ENCODE measurements around the gene GAD2. TPM values are rescaled to one million over a fixed set of nuclear protein-coding genes. Genes with fewer than 3 reads are reported as not detected.

The GAD2 gene
- total RNA-seq, 1 donor from 2014 or later: not detected

DNA sequence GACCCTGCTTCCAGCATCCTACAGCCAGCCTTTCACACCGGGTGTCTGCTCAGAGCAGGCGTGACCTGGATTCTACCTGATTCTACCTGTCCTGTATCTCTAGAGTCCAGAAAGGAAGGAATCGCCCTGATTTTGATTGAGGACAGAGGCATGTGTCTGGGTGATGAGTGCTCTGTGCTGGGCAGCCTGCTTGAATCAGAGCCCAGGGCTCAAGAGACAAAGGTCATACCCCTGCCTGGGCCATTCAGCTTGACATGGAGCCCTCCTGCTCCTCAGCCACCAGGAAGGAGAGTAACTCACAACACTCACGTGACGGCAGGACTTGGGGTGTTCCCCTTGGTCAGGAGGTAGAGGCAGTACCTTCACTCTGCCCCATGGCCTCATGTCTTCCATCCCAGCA, 11.2 kb downstream of the GAD2 start:
- Histone ChIP-seq H3K9me3 (no peaks in the 10 kb centered on the region), H3K36me3 (no peaks in the 10 kb centered on the region), H3K27me3 (no peaks in the 10 kb centered on the region), H3K27ac (no peak overlapping the region), H3K4me1 (no peaks in the 10 kb centered on the region), H3K4me3 (no peak overlapping the region)
- TF ChIP-seq, protein P1, sequence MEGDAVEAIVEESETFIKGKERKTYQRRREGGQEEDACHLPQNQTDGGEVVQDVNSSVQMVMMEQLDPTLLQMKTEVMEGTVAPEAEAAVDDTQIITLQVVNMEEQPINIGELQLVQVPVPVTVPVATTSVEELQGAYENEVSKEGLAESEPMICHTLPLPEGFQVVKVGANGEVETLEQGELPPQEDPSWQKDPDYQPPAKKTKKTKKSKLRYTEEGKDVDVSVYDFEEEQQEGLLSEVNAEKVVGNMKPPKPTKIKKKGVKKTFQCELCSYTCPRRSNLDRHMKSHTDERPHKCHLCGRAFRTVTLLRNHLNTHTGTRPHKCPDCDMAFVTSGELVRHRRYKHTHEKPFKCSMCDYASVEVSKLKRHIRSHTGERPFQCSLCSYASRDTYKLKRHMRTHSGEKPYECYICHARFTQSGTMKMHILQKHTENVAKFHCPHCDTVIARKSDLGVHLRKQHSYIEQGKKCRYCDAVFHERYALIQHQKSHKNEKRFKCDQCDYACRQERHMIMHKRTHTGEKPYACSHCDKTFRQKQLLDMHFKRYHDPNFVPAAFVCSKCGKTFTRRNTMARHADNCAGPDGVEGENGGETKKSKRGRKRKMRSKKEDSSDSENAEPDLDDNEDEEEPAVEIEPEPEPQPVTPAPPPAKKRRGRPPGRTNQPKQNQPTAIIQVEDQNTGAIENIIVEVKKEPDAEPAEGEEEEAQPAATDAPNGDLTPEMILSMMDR (IDR thresholded peaks at IDR 0.05): no peak
- TF ChIP-seq POLR2A (IDR thresholded peaks at IDR 0.05): no peak
- no peak for TF ChIP-seq POLR2AphosphoS5 (IDR thresholded peaks at IDR 0.05; ENCODE audit: insufficient read depth in 1 of 2, low read depth in 1 of 2)
- DNase-seq (ENCODE audit: extremely low spot score in 2 of 2): no peak
- intact Hi-C loops (cut with DNase I): no loop called here

DNA sequence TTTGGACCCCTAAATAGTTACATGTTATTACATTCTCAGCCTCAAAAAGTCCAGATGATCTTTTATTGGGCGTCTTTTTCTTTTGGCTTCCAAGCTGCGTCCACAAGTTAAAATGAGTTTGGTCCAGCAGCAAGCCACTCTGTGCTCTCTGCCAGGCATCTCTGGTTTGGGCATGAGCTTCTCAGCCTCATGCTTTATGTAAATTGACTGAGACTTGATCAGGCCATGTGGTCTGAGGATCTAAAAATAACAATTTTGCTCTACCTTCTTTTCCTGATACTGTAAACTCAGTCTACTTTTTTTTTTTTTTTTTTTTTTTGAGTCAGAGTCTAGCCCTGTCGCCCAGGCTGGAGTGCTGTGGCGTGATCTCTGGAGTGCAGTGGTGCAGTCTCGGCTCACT, 15.6 kb downstream of the GAD2 start:
- intact Hi-C loops (cut with DNase I): no loop called here
- H3K4me1 ChIP-seq: no peaks in the 10 kb centered on the region
- no peak overlapping the region for H3K4me3 ChIP-seq
- no peaks in the 10 kb centered on the region for H3K36me3 ChIP-seq
- no peaks in the 10 kb centered on the region for H3K27me3 ChIP-seq
- TF ChIP-seq POLR2AphosphoS5 (IDR thresholded peaks at IDR 0.05; ENCODE audit: insufficient read depth in 1 of 2, low read depth in 1 of 2) (no peak), POLR2A (IDR thresholded peaks at IDR 0.05) (no peak)
- TF ChIP-seq, protein P1 (IDR thresholded peaks at IDR 0.05): no peak
- DNase-seq (ENCODE audit: extremely low spot score in 2 of 2): no peak
- no peak overlapping the region for H3K27ac ChIP-seq
- no peaks in the 10 kb centered on the region for H3K9me3 ChIP-seq

DNA sequence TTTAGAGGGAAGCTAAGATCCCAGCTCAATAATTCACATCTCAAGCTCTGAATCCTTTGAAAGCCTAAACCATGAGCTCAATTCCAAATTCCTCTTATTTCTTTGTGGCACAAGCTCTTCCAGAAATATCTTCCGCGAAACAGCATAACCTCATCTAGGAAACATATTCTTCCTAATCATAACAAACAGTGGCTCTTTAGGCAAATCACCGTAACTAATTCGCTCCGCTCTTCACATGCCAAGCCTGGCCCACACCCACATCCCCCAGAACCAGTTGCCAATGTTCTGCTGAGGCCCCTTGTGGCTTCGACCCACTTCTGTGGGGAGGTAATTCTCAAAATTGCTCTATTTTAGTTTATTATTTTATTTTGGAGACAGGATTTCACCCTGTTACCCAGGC, 19.2 kb downstream of the GAD2 start:
- H3K4me1 ChIP-seq: no peaks in the 10 kb centered on the region
- H3K27me3 ChIP-seq: no peaks in the 10 kb centered on the region
- H3K27ac ChIP-seq: no peak overlapping the region
- TF ChIP-seq, protein P1 (IDR thresholded peaks at IDR 0.05): no peak
- TF ChIP-seq POLR2A (IDR thresholded peaks at IDR 0.05): no peak
- TF ChIP-seq POLR2AphosphoS5 (IDR thresholded peaks at IDR 0.05; ENCODE audit: insufficient read depth in 1 of 2, low read depth in 1 of 2): no peak
- no peak for DNase-seq (ENCODE audit: extremely low spot score in 2 of 2)
- H3K9me3 ChIP-seq: no peaks in the 10 kb centered on the region
- H3K4me3 ChIP-seq: no peak overlapping the region
- no peaks in the 10 kb centered on the region for H3K36me3 ChIP-seq
- intact Hi-C loops (cut with DNase I): no loop called here

DNA sequence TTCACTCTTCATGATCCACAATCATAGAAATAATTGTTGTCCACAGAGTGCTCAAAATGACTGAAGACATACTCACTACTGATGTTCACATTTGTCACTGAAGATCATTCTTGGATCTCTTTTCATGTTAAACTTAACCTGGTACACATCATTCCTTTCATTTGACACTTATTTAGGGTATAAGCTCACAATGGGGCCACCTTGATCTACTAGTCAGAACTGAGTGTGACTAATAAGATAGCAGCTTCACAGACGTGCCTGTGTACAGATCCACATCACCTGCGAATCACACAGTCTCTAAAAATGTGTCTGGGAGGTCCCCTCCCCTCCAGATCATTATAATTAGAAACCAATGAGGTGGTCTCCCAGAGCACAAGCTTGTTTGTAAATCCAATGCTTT, 21.8 kb downstream of the GAD2 start:
- Histone ChIP-seq H3K36me3 (no peaks in the 10 kb centered on the region), H3K27me3 (no peaks in the 10 kb centered on the region), H3K27ac (no peak overlapping the region), H3K9me3 (no peaks in the 10 kb centered on the region), H3K4me3 (no peak overlapping the region), H3K4me1 (no peaks in the 10 kb centered on the region)
- TF ChIP-seq POLR2AphosphoS5 (IDR thresholded peaks at IDR 0.05; ENCODE audit: insufficient read depth in 1 of 2, low read depth in 1 of 2) (no peak), POLR2A (IDR thresholded peaks at IDR 0.05) (no peak)
- TF ChIP-seq, protein P1 (IDR thresholded peaks at IDR 0.05): no peak
- no peak for DNase-seq (ENCODE audit: extremely low spot score in 2 of 2)
- intact Hi-C loops (cut with DNase I): no loop called here

DNA sequence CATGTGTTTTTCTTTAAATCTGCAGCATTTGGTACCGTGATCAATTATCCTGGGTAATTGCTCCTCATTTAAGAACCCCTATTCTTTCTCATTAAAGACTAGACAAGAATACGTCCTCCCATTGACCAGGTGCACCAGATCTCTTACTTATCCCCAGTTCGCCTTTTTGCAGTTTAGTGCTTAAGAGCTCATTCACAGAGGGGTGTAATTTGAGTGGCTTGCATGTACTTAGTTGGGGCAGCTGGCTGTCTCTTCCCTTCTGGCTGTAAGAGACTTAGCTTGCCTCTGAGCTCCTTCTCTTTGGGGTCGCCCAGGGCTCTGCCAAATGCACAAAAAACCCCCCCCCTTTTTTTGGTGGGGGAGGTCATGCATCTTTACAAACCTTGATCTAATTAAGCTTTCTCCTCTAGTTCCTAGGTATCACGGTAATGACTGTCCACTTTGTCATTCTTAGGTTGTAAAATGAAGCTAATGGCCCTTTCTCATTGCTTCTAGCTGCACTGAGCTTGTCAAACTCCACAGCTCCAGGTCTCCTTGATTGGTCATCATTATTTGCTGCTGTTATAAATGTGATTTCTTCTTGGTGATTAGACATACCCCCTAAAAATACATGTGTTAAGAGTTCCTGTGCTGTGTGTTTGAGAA, 26.3 kb downstream of the GAD2 start:
- intact Hi-C loops (cut with DNase I): no loop called here
- no peaks in the 10 kb centered on the region for H3K36me3 ChIP-seq
- no peak for DNase-seq (ENCODE audit: extremely low spot score in 2 of 2)
- no peak overlapping the region for H3K4me3 ChIP-seq
- TF ChIP-seq POLR2AphosphoS5 (IDR thresholded peaks at IDR 0.05; ENCODE audit: insufficient read depth in 1 of 2, low read depth in 1 of 2) (no peak), POLR2A (IDR thresholded peaks at IDR 0.05) (no peak)
- TF ChIP-seq, protein P1 (IDR thresholded peaks at IDR 0.05): no peak
- no peak overlapping the region for H3K27ac ChIP-seq
- no peaks in the 10 kb centered on the region for H3K4me1 ChIP-seq
- no peaks in the 10 kb centered on the region for H3K9me3 ChIP-seq
- no peaks in the 10 kb centered on the region for H3K27me3 ChIP-seq
